Measurements from ENCODE around the gene TRIM10.
A peak's percentile ranks its signal among the peaks of the same experiment; 100 is the strongest.
"Not testable (repeated sequence)": the region's sequence is repeated elsewhere in the genome, so short reads cannot be mapped to it uniquely, and the experiment has no call there.

TRIM10 gene

GRCh38 chr6:30172681-30173080, 11.7 kb upstream of the TRIM10 start:
- no peak for FAIRE-seq
- no peak for DNase-seq (ENCODE audit: insufficient read length, low spot score)

- no peak for DNase-seq (ENCODE audit: insufficient read length, low spot score)
- FAIRE-seq, result no peak
Observed at GRCh38 chr6:30171677-30172471, 10.9 kb upstream of the TRIM10 start.

DNA sequence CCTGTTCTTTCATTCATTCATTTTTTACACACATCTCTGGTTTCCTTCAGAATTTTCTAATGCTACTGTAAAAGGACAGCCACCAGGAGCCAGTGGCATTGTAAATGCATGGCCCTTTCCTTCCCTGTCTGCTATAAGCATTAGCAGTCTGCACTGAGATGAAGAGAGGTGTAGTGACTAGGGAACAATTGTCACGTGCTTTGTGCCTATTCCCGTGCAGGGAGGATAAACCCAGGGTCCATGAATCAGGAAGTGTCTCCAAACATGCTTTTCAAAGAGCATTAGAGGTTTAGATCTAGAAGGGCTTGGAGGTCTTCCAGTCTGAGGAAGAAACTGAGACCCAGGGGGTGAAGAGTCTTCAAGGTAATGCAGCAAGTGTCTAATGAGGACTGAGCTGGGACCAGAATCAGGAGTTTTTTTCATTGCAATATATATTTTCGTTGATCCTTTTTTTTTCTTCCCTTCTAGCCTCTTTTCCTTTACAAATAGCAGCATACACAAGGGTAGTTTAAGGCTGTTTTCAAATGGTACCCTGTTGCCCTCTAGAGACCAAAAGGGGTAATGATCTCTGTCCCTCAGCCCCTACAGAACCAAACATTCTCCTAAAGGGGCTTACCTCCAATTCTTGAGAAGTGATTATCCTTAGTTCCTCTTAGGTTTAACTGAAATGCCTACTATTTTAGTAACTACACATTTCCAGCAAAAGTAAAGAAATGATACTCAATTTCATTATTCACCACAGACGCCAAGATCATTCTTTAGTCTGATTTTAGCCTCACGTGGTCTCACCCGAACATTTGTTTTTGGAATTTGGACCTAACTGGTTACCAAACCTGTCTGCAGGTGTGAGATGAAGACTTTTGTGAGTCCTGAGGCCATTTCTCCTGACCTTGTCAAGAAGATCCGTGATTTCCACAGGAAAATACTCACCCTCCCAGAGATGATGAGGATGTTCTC, 8.9 kb upstream of the TRIM10 start:
- no peak for FAIRE-seq
- peak; percentile 65 for DNase-seq (ENCODE audit: insufficient read length, low spot score)

- DNase-seq (ENCODE audit: insufficient read length, low spot score) (no peak), FAIRE-seq (no peak)
Observed at GRCh38 chr6:30168741-30169140, 7.7 kb upstream of the TRIM10 start.

GRCh38 chr6:30167101-30167500, 6.1 kb upstream of the TRIM10 start:
- no peak for DNase-seq (ENCODE audit: insufficient read length, low spot score)
- no peak for FAIRE-seq

GRCh38 chr6:30165238-30165637, 4.2 kb upstream of the TRIM10 start:
- not testable (repeated sequence) for FAIRE-seq; DNase-seq (ENCODE audit: insufficient read length, low spot score)

DNA sequence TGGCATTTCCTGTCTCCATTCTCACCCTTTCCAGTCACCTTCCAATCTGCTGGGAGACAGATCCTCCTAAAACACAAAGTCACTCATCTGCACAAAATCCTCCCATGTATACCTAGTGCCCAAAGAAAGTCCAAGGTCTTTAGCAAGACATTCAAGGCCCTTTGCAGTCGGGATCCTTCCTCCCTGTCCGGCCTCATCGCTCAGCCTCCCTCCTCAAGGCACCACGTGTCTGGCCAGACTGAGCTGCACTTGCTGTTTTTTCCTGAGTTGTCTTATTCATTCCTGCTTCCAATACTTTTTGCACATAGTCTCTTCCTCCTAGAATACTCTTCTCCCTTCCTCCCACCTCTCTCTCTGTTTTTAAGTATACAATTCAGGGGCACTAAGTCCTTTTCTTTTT, 3.7 kb upstream of the TRIM10 start:
- DNase-seq (ENCODE audit: insufficient read length, low spot score), result no peak
- no peak for FAIRE-seq

DNA sequence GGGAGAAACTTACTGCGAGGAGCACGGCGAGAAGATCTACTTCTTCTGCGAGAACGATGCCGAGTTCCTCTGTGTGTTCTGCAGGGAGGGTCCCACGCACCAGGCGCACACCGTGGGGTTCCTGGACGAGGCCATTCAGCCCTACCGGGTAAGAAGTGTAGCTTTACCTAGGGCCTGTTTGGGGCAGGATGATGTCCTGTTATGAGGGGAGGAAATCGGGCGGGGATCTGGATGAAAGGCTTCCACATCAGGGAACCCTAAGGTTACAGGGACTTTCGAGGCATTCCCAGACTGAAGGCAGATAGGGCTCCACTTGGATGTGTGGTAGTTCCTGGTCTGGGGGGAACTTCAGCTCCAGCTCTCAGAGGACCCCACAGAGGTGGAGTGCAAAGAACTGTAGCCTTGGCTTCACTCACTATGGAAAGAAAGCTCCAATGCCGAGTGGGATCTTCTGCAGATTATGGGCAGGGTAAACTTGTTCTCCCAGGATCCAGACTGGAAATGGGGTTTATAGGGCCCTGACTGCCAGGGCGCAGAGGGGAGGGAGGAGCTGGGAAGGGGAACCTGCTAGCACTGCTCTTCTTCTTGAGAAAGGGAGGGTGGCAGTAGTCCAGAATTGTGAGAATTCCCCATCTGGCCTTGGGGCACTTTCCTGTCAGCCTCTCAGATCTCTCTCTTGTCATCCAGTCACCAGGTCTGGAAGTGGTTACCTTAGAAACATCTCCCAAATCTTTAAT, 3.1 kb upstream of the TRIM10 start:
- no peak for FAIRE-seq
- no peak for DNase-seq (ENCODE audit: insufficient read length, low spot score)

DNA sequence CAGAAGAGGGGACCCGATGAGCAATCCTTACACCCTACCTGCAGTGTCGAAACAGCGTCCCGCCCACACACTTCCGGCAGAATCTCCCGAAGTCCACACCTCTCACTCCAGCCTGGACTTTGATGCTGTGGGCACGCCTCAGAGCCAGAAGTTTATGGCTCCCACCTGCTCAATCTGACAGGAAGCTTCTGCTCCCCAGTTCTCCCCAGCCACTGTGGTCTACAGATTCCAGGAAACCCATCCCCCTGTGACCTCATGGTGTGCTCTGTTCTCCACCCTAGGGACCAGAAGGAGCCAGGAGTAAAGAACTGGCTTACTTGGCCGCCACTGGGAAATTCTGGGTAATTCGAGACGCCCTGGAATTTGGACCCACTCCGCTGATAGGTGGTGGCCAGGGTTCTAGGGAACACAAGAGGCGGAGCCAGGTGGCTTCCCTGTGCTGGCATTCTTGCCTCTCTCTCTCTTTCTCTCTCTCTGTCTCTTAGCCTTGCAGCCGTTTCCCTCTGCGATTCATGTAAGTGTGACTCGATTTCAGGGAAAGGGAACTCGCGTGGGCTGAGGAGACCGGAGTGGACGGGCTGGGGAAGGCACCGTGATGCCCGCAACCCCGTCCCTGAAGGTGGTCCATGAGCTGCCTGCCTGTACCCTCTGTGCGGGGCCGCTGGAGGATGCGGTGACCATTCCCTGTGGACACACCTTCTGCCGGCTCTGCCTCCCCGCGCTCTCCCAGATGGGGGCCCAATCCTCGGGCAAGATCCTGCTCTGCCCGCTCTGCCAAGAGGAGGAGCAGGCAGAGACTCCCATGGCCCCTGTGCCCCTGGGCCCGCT, 2.3 kb upstream of the TRIM10 start, which contains the start of gene TRIM15:
TRIM15 (plus strand) TSS at position 457 of the 828 bp plus-strand sequence; CDS start at position 596, 139 bp downstream.
- DNase-seq (ENCODE audit: insufficient read length, low spot score) (no peak), FAIRE-seq (no peak)

DNA sequence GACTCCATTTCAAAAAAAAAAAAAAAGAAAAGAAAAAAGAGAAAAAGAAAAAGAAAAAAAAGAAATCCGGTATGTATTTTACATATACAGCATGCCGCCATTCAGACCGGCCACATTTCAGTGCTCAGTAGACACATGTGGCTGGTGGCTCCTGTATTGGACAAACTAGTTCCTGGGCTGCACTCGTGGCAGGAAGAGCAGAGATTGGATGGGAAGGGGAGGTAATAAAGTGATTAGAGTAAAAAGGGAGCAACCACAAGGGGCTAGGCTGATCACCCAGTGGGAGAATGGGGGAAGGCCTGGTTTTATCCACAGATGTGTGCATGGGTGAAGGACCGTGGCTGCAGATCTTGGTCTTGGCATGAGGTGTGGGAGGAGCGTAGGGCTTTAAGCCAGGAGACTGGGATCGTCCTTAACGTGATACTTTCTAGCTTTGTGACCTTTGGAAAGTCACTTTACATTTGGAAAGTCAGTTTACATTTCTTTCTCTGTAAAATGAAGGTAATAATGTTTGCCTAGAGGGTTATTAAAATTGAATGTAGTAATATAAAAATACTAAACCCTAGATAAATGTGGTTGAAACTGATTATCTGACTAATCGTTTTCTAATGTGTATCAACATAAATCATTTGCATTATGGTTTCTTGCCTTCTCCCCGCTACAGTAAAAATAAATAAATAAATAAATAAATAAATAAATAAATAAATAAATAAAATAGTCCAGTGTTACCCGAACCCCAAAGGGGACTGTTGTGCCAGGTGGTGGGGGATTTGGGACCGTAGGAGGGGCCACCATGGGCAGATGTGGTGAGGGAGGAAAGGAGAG, 1.5 kb upstream of the TRIM10 start:
- FAIRE-seq, result no peak
- DNase-seq (ENCODE audit: insufficient read length, low spot score), result no peak

DNA sequence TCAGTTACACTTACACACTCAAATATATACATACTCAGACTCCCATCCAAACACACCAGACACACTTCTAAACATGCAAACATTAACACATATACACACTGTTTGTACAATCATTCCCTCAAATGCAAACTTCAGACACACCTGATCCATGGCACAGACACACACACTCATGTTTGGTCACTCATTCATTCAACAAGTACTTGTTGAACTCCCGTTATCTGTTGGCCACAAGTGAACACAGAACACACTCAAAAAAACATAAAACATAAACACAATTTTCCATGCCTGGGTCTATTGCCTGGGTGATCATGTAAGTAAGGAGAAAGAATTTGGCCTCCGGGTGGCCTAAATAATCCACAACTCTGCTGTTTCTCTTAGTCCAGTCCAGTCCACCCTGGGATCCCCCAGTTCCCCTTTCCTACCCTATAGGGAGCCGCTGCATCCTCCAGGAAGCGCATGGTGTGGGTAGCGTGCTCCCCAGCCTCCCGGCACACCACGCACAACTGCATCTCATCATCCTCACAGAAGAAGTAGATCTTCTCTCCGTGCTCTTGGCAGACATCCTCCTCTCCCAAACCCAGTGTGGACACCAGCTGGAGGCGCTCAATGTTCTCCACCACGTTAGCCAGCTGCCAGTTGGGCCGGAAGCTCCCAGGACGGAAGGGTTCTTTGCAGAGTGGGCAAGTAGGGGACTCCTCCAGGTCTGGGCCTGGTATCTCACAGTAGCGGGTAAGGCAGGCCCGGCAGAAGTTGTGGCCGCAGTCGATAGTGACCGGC, 815 bp downstream of the TRIM10 start:
- DNase-seq (ENCODE audit: insufficient read length, low spot score) (no peak), FAIRE-seq (no peak)

DNA sequence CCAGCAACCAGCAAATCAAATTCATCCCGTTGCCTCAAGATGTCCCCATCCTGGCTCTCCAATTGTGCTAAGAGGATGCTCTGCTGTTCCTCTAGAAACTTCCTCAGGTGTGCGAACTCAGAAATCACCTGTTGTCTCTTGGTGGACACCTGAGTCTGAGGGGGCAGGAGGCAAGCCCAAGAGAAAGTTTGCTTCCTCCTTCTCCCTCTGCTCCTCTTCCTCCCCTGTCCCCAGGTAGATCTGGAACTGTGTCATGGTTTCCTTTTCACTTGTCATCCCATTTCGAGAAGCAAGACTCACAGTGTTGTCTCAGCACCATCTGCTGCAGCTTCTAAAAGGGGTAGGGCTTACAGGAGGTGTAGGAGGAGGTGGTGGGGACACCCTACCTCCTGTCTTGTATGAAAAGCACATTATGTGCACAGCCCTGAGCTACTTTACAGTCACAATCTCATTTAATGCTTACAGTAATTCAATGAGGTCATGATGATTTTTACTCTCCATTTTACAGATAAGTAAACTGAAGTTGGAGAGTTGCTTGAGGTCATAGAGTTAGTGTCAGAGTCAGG, 2.5 kb downstream of the TRIM10 start:
- no peak for FAIRE-seq

GRCh38 chr6:30157999-30158398, 3.0 kb downstream of the TRIM10 start:
- FAIRE-seq, result no peak
- no peak for DNase-seq (ENCODE audit: insufficient read length, low spot score)

More for the DNA sequence above, 2.5 kb downstream of the TRIM10 start:
- no peak for DNase-seq (ENCODE audit: insufficient read length, low spot score)

DNA sequence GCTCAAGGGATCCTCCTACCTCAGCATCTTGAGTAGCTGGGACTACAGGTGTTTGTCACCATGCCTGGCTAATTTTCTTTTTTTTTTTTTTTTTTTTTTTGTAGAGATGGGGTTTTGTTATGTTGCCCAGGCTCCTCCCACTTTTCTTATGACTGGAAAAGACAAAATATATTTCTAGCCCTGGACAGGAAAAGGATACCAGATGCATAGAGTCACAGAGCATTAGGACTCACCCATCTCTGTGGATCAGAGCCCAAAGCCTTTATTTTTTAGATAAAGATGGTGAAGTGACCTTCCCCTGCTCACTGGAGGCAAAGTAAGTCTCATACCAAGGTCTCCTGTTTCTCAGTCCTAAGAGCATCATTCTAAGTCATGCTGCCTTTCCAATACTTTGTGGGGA, 3.4 kb downstream of the TRIM10 start:
- DNase-seq (ENCODE audit: insufficient read length, low spot score) (no peak), FAIRE-seq (no peak)

DNA sequence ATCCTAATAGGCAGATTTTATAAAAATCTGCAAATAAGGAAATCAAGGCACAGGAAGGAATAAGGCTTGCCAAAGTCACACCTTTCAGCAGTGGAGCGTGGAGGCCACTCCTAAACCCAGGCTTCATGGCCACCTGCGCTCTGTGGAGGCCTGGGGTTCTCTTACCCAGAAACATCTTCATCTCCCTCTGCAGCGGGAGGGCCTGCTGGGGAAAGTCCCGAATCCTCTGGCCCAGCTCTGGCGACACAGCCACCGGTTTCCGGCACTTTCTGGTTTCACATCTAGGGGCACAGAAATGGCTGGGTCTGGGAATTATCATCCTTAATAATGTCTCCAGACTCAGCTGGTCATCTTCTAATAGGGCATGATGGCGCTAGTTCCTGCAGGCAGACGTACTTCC, 4.2 kb downstream of the TRIM10 start:
- no peak for FAIRE-seq
- DNase-seq (ENCODE audit: insufficient read length, low spot score), result no peak

- peak; percentile 78 for FAIRE-seq
- DNase-seq (ENCODE audit: insufficient read length, low spot score), result peak; percentile 79
Observed at GRCh38 chr6:30156262-30156599, 4.8 kb downstream of the TRIM10 start.

DNA sequence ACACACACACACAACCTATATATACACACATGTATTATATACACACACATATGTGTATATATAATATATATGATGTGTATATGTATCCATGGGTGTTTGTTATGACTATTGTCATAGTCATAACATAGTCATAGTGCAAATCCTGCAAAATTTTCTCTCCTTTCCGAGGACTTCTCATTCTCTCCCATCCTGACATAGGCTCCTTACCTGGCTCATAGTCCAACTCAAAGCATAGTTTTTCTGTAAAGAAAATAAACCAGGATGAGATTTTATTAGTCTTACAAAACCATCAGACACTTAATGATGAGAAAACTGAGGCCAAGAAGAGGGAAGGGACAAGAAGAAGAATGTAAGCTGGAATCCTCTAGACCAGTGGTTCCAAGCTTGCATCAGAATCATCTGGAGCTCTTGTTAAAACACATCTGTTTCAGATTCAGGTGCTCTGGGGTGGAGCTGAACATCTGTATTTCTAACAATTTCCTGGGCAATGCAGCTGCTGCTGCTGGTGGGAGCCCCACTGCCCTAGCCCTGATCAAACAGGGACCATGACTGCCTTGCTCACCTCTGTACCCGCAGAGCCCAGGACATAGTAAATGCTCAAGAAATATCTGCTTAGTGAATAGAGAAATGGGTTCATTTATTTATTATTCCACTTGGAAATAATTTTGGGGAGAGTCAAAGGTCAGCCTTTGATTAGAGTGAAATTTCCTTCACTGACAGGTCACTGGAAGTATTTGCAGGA, 5.3 kb downstream of the TRIM10 start:
- no peak for FAIRE-seq
- no peak for DNase-seq (ENCODE audit: insufficient read length, low spot score)

All from HTR-8/SVneo (cell line).